ENCODE results near the gene FKBP6.
"Not testable (repeated sequence)": the region's sequence is repeated elsewhere in the genome, so short reads cannot be mapped to it uniquely, and the experiment has no call there.

The FKBP6 gene

GRCh38 chr7:73316521-73316920 lies 11.4 kb upstream of the FKBP6 start:
- no peak for DNase-seq
- H3K4me3 ChIP-seq (ENCODE audit: insufficient read depth in 1 of 2, low read depth in 1 of 2, low read length in 2 of 2): no peak overlapping the region
- no peak overlapping the region for H2AK5ac ChIP-seq (ENCODE audit: low read length, severe bottlenecking)
- H3K36me3 ChIP-seq (ENCODE audit: control insufficient read depth in 1 of 2, insufficient read depth in 2 of 2, low read depth in 1 of 2, low read length in 2 of 2): no peaks in the 10 kb centered on the region
- H3K9ac ChIP-seq (ENCODE audit: low read length): no peak overlapping the region
- H3K4me1 ChIP-seq (ENCODE audit: control insufficient read depth, insufficient read depth, low read depth, low read length): no peaks in the 10 kb centered on the region
- H2BK12ac ChIP-seq (ENCODE audit: low read length in 2 of 2): no peak overlapping the region
- no peak overlapping the region for H2BK5ac ChIP-seq (ENCODE audit: low read depth, low read length, poor library complexity, severe bottlenecking)
- peak overlapping the region in 1 of 2 experiments; percentile 14 for H3K14ac ChIP-seq (ENCODE audit: low read length in 2 of 2)
- no peak overlapping the region for H2AFZ ChIP-seq (ENCODE audit: low read depth, low read length)
- no peaks in the 10 kb centered on the region for H3K79me1 ChIP-seq (replicated peaks; ENCODE audit: low read length, poor library complexity, severe bottlenecking)
- H3K27me3 ChIP-seq (ENCODE audit: control insufficient read depth in 1 of 2, insufficient read depth in 1 of 2, low read length in 2 of 2): peaks cover 0 to 14% of the 10 kb centered on the region in 2 experiments
- 91% methylated on average over 9 of the region's 9 CpGs for WGBS
- H2BK120ac ChIP-seq (ENCODE audit: low read depth, low read length): no peak overlapping the region
- no peak overlapping the region for H4K8ac ChIP-seq (ENCODE audit: low read length)
- no peak overlapping the region for H3K18ac ChIP-seq (ENCODE audit: low read depth in 1 of 2, low read length in 2 of 2)
- H3K27ac ChIP-seq (ENCODE audit: low read length, poor library complexity, severe bottlenecking): no peak overlapping the region
- no peak overlapping the region for H3K23ac ChIP-seq (ENCODE audit: low read length in 2 of 2)
- no peak overlapping the region for H3K4me2 ChIP-seq (ENCODE audit: low read length, poor library complexity, severe bottlenecking)
- H2BK15ac ChIP-seq (ENCODE audit: low read depth, poor library complexity, severe bottlenecking): no peak overlapping the region
- H3K4ac ChIP-seq (ENCODE audit: low read depth in 1 of 2, low read length in 2 of 2): no peak overlapping the region
- H3K9me3 ChIP-seq (ENCODE audit: control insufficient read depth, low read length): no peaks in the 10 kb centered on the region
- H4K91ac ChIP-seq (ENCODE audit: low read length): peak overlapping the region; percentile 34

DNA sequence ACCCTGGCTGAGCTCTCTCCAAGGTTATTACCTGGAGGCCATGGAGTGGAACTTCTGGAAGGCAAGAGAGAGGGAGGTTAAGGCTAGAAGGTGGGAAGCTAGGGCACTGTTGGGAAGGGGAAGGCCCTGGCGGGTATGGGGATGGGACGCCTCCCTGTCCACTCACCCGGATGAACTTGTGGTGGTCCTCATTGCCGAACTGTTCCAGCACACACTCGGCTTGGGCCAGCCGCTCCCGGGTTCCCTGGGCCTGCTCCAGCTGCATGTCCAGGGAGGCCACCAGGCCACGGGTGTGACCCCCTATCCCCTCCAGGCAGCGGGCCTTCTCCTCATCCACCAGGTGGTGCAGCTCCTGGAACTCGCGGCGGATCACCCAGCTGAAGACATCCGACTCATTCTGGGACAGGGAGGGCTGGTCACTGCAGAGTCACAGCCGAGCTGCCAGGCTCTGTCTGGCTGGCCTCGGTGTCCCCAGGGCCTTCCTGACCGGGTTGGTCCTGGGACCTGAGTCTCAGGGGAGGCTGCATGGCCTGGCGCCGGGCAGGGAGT lies 9.2 kb upstream of the FKBP6 start:
- not testable (repeated sequence) for H3K4me3 ChIP-seq (ENCODE audit: insufficient read depth in 1 of 2, low read depth in 1 of 2, low read length in 2 of 2); H3K4ac ChIP-seq (ENCODE audit: low read depth in 1 of 2, low read length in 2 of 2); H3K27ac ChIP-seq (ENCODE audit: low read length, poor library complexity, severe bottlenecking); H4K91ac ChIP-seq (ENCODE audit: low read length); H2BK15ac ChIP-seq (ENCODE audit: low read depth, poor library complexity, severe bottlenecking); H3K9ac ChIP-seq (ENCODE audit: low read length); H3K9me3 ChIP-seq (ENCODE audit: control insufficient read depth, low read length); H2AFZ ChIP-seq (ENCODE audit: low read depth, low read length); H3K4me2 ChIP-seq (ENCODE audit: low read length, poor library complexity, severe bottlenecking); H4K8ac ChIP-seq (ENCODE audit: low read length); H3K23ac ChIP-seq (ENCODE audit: low read length in 2 of 2); H2BK120ac ChIP-seq (ENCODE audit: low read depth, low read length); H3K18ac ChIP-seq (ENCODE audit: low read depth in 1 of 2, low read length in 2 of 2); H2BK5ac ChIP-seq (ENCODE audit: low read depth, low read length, poor library complexity, severe bottlenecking); H2AK5ac ChIP-seq (ENCODE audit: low read length, severe bottlenecking); H3K4me1 ChIP-seq (ENCODE audit: control insufficient read depth, insufficient read depth, low read depth, low read length); H3K14ac ChIP-seq (ENCODE audit: low read length in 2 of 2); DNase-seq; H3K79me1 ChIP-seq (replicated peaks; ENCODE audit: low read length, poor library complexity, severe bottlenecking); H2BK12ac ChIP-seq (ENCODE audit: low read length in 2 of 2); H3K36me3 ChIP-seq (ENCODE audit: control insufficient read depth in 1 of 2, insufficient read depth in 2 of 2, low read depth in 1 of 2, low read length in 2 of 2)
- H3K27me3 ChIP-seq (ENCODE audit: control insufficient read depth in 1 of 2, insufficient read depth in 1 of 2, low read length in 2 of 2): peaks cover 0 to 27% of the 10 kb centered on the region in 2 experiments
- WGBS: 81% methylated on average over 14 of the region's 18 CpGs

DNA sequence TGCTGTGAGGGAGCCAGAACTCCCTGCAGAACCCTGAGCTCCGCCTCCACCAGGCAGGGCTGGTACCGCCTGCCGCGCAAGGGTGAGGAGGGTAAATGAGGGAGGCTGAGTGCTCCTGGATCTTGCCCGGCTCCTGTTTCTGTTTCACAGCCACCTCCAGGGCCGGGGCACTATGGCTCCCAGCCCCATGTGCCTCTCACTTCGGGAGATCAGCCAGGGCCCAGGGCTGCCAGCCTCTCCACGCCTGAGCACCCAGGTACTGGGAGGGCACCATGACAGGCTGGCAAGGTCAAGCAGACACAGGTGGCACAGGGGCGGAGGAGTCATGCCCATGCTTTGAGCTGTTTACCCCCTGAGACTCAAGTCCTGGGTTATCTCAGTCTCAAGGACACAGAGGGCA lies 8.4 kb upstream of the FKBP6 start:
- not testable (repeated sequence) for H3K27ac ChIP-seq (ENCODE audit: low read length, poor library complexity, severe bottlenecking)

GRCh38 chr7:73320009-73320408 lies 8.0 kb upstream of the FKBP6 start:
- H4K8ac ChIP-seq (ENCODE audit: low read length); H3K79me1 ChIP-seq (replicated peaks; ENCODE audit: low read length, poor library complexity, severe bottlenecking); H3K4me3 ChIP-seq (ENCODE audit: insufficient read depth in 1 of 2, low read depth in 1 of 2, low read length in 2 of 2); H3K18ac ChIP-seq (ENCODE audit: low read depth in 1 of 2, low read length in 2 of 2); H3K9me3 ChIP-seq (ENCODE audit: control insufficient read depth, low read length); H2BK120ac ChIP-seq (ENCODE audit: low read depth, low read length); DNase-seq; H3K36me3 ChIP-seq (ENCODE audit: control insufficient read depth in 1 of 2, insufficient read depth in 2 of 2, low read depth in 1 of 2, low read length in 2 of 2); H3K4ac ChIP-seq (ENCODE audit: low read depth in 1 of 2, low read length in 2 of 2); H3K9ac ChIP-seq (ENCODE audit: low read length); H3K14ac ChIP-seq (ENCODE audit: low read length in 2 of 2); H3K27ac ChIP-seq (ENCODE audit: low read length, poor library complexity, severe bottlenecking); H4K91ac ChIP-seq (ENCODE audit: low read length); H3K4me2 ChIP-seq (ENCODE audit: low read length, poor library complexity, severe bottlenecking); H3K4me1 ChIP-seq (ENCODE audit: control insufficient read depth, insufficient read depth, low read depth, low read length); H2AFZ ChIP-seq (ENCODE audit: low read depth, low read length); H2BK5ac ChIP-seq (ENCODE audit: low read depth, low read length, poor library complexity, severe bottlenecking); H2BK15ac ChIP-seq (ENCODE audit: low read depth, poor library complexity, severe bottlenecking); H2BK12ac ChIP-seq (ENCODE audit: low read length in 2 of 2); H2AK5ac ChIP-seq (ENCODE audit: low read length, severe bottlenecking); H3K23ac ChIP-seq (ENCODE audit: low read length in 2 of 2): not testable (repeated sequence)
- peaks cover 0 to 36% of the 10 kb centered on the region in 2 experiments for H3K27me3 ChIP-seq (ENCODE audit: control insufficient read depth in 1 of 2, insufficient read depth in 1 of 2, low read length in 2 of 2)
- WGBS: 91% methylated on average over 4 of the region's 9 CpGs

More for the DNA sequence above, 8.4 kb upstream of the FKBP6 start:
- H3K36me3 ChIP-seq (ENCODE audit: control insufficient read depth in 1 of 2, insufficient read depth in 2 of 2, low read depth in 1 of 2, low read length in 2 of 2); H3K18ac ChIP-seq (ENCODE audit: low read depth in 1 of 2, low read length in 2 of 2); H2AK5ac ChIP-seq (ENCODE audit: low read length, severe bottlenecking); H3K23ac ChIP-seq (ENCODE audit: low read length in 2 of 2); H4K91ac ChIP-seq (ENCODE audit: low read length); H2BK120ac ChIP-seq (ENCODE audit: low read depth, low read length); H3K9ac ChIP-seq (ENCODE audit: low read length); H3K79me1 ChIP-seq (replicated peaks; ENCODE audit: low read length, poor library complexity, severe bottlenecking); H3K4ac ChIP-seq (ENCODE audit: low read depth in 1 of 2, low read length in 2 of 2); H2BK12ac ChIP-seq (ENCODE audit: low read length in 2 of 2); H3K4me2 ChIP-seq (ENCODE audit: low read length, poor library complexity, severe bottlenecking); H2AFZ ChIP-seq (ENCODE audit: low read depth, low read length); H3K4me3 ChIP-seq (ENCODE audit: insufficient read depth in 1 of 2, low read depth in 1 of 2, low read length in 2 of 2); H3K9me3 ChIP-seq (ENCODE audit: control insufficient read depth, low read length); H3K14ac ChIP-seq (ENCODE audit: low read length in 2 of 2); H2BK15ac ChIP-seq (ENCODE audit: low read depth, poor library complexity, severe bottlenecking); H3K4me1 ChIP-seq (ENCODE audit: control insufficient read depth, insufficient read depth, low read depth, low read length); DNase-seq; H2BK5ac ChIP-seq (ENCODE audit: low read depth, low read length, poor library complexity, severe bottlenecking): not testable (repeated sequence)
- WGBS: 84% methylated on average over 9 of the region's 9 CpGs
- Histone ChIP-seq H3K27me3 (ENCODE audit: control insufficient read depth in 1 of 2, insufficient read depth in 1 of 2, low read length in 2 of 2) (peaks cover 0 to 33% of the 10 kb centered on the region in 2 experiments), H4K8ac (ENCODE audit: low read length) (peak overlapping the region; percentile 37)
